Smooth muscle cell (in vitro differentiated cells): ENCODE measurements around the gene SUGCT. TPM values are rescaled to one million over a fixed set of nuclear protein-coding genes. Genes with fewer than 3 reads are reported as not detected.

Source experiments
- DNase-seq: peaks from one replicate; lab custom pipeline; 2025; ENCODE audit not compliant: unreplicated experiment; lab: John Stamatoyannopoulos, UW
- H2AFZ ChIP-seq: fragments of 200-600 bp; sonication (generic); 2 replicates; pipeline ENCODE4 v1.6.0; 2016; ENCODE audit warnings: antibody characterized with exemption, low read depth, mild to moderate bottlenecking
- H3F3A ChIP-seq: fragments of 200-600 bp; sonication (generic); 2 replicates; pipeline ENCODE4 v1.6.0; 2017; ENCODE audit warnings: antibody characterized with exemption, low read depth
- H3K27ac ChIP-seq: fragments of 200-600 bp; sonication (generic); 2 replicates; pipeline ENCODE4 v1.5.1; 2016; ENCODE audit warnings: low read depth, mild to moderate bottlenecking
- H3K27me3 ChIP-seq: fragments of 200-600 bp; sonication (generic); 2 replicates; pipeline ENCODE4 v1.6.1; 2016; ENCODE audit warnings: low read depth, mild to moderate bottlenecking
- H3K36me3 ChIP-seq: fragments of 200-600 bp; sonication (generic); 2 replicates; pipeline ENCODE4 v1.5.1; 2016; ENCODE audit warnings: low read depth
- H3K4me1 ChIP-seq: fragments of 200-600 bp; sonication (generic); 2 replicates; pipeline ENCODE4 v1.5.1; 2016; ENCODE audit warnings: low read depth
- H3K4me2 ChIP-seq: fragments of 200-600 bp; sonication (generic); 2 replicates; pipeline ENCODE4 v1.6.0; 2016; ENCODE audit warnings: mild to moderate bottlenecking
- H3K4me3 ChIP-seq: fragments of 200-600 bp; sonication (generic); 2 replicates; pipeline ENCODE4 v1.5.1; 2016; ENCODE audit warnings: mild to moderate bottlenecking
- H3K79me2 ChIP-seq: fragments of 200-600 bp; sonication (generic); 2 replicates; pipeline ENCODE4 v1.6.0; 2016; ENCODE audit warnings: low read depth, mild to moderate bottlenecking
- H3K9ac ChIP-seq: fragments of 200-600 bp; sonication (generic); 2 replicates; pipeline ENCODE4 v1.6.0; 2016; ENCODE audit warnings: low read depth
- H3K9me3 ChIP-seq: fragments of 200-600 bp; sonication (generic); replicated peaks from 2 replicates; pipeline ENCODE4 v1.5.1; 2016; ENCODE audit warnings: low read depth
- H4K20me1 ChIP-seq: fragments of 200-600 bp; sonication (generic); 2 replicates; pipeline ENCODE4 v1.6.0; 2016; ENCODE audit warnings: low read depth
- CTCF ChIP-seq: fragments of 200-600 bp; sonication (generic); IDR thresholded peaks from 2 replicates; pipeline ENCODE4 v1.5.1; 2017; ENCODE audit warnings: borderline replicate concordance, mild to moderate bottlenecking, antibody characterized with exemption; ENCODE audit not compliant: insufficient read depth, poor library complexity, severe bottlenecking
- WGBS: methylation state at CpG from one replicate; pipeline ENCODE4 v1.1.7; 2016; ENCODE audit warnings: low lambda C conversion rate; 5-methylcytosine and 5-hydroxymethylcytosine counted together
- polyA plus RNA-seq: library from polyadenylated mRNA; unstranded; fragments of >200 nt; fragmentation: Nextera tagmentation; extraction: Ambion mirVana; gene quantifications from 2 replicates; pipeline ENCODE4 v1.2.1, GENCODE V29; 2016
- total RNA-seq: library from RNA; depleted of rRNA; stranded (reverse); fragments of >200 nt; gene quantifications from 2 replicates; pipeline ENCODE4 v1.2.3, GENCODE V29; 2014

SUGCT gene
- total and polyA plus RNA-seq, 2 experiments from 2014 or later: 16.9 to 65.8 TPM

GRCh38 chr7:40640566-40640965 lies 505.8 kb downstream of the SUGCT start:
- Histone ChIP-seq H3K4me2 (no peak overlapping the region), H3K9ac (no peak overlapping the region), H3K4me1 (no peaks in the 10 kb centered on the region), H3K27ac (no peak overlapping the region), H3K9me3 (no peaks in the 10 kb centered on the region), H3K36me3 (no peaks in the 10 kb centered on the region), H3K27me3 (no peaks in the 10 kb centered on the region), H3F3A (no peaks in the 10 kb centered on the region), H4K20me1 (no peaks in the 10 kb centered on the region), H3K79me2 (no peaks in the 10 kb centered on the region), H3K4me3 (no peak overlapping the region), H2AFZ (no peak overlapping the region)
- 57% methylated on average over 3 of the region's 3 CpGs for WGBS
- no peak for TF ChIP-seq CTCF
- no peak for DNase-seq

- Histone ChIP-seq H3K79me2 (no peaks in the 10 kb centered on the region), H3K27ac (no peak overlapping the region), H3K4me2 (no peak overlapping the region), H3K9ac (no peak overlapping the region), H3K4me3 (no peak overlapping the region), H3K9me3 (no peaks in the 10 kb centered on the region), H2AFZ (no peak overlapping the region), H3K36me3 (no peaks in the 10 kb centered on the region), H4K20me1 (no peaks in the 10 kb centered on the region), H3K27me3 (no peaks in the 10 kb centered on the region), H3K4me1 (no peaks in the 10 kb centered on the region), H3F3A (no peaks in the 10 kb centered on the region)
- TF ChIP-seq CTCF: no peak
- DNase-seq: no peak
- WGBS: 83% methylated on average over 7 of the region's 7 CpGs
Observed at GRCh38 chr7:40641701-40642100, 506.9 kb downstream of the SUGCT start.

- H3K9ac ChIP-seq: no peak overlapping the region
- no peaks in the 10 kb centered on the region for H4K20me1 ChIP-seq
- H3K36me3 ChIP-seq: no peaks in the 10 kb centered on the region
- WGBS: 70% methylated on average over 7 of the region's 7 CpGs
- H2AFZ ChIP-seq: no peak overlapping the region
- no peak for TF ChIP-seq CTCF
- H3K9me3 ChIP-seq: no peaks in the 10 kb centered on the region
- no peaks in the 10 kb centered on the region for H3K27me3 ChIP-seq
- H3K79me2 ChIP-seq: no peaks in the 10 kb centered on the region
- H3F3A ChIP-seq: no peaks in the 10 kb centered on the region
- H3K4me3 ChIP-seq: no peak overlapping the region
- H3K4me1 ChIP-seq: no peaks in the 10 kb centered on the region
- DNase-seq: no peak
- H3K4me2 ChIP-seq: no peak overlapping the region
- no peak overlapping the region for H3K27ac ChIP-seq
Observed at GRCh38 chr7:40643664-40644063, 508.9 kb downstream of the SUGCT start.

GRCh38 chr7:40644454-40645188 lies 509.8 kb downstream of the SUGCT start:
- H3K27ac ChIP-seq: no peak overlapping the region
- no peaks in the 10 kb centered on the region for H4K20me1 ChIP-seq
- H3K4me2 ChIP-seq: no peak overlapping the region
- DNase-seq: no peak
- TF ChIP-seq CTCF: no peak
- H3K79me2 ChIP-seq: no peaks in the 10 kb centered on the region
- H3F3A ChIP-seq: no peaks in the 10 kb centered on the region
- WGBS: 77% methylated on average over 15 of the region's 15 CpGs
- no peaks in the 10 kb centered on the region for H3K9me3 ChIP-seq
- no peak overlapping the region for H3K4me3 ChIP-seq
- H3K9ac ChIP-seq: no peak overlapping the region
- H3K27me3 ChIP-seq: no peaks in the 10 kb centered on the region
- no peak overlapping the region for H2AFZ ChIP-seq
- H3K4me1 ChIP-seq: no peaks in the 10 kb centered on the region
- H3K36me3 ChIP-seq: no peaks in the 10 kb centered on the region
